SK-N-MC (cell line): ENCODE measurements around the gene PRIM2.

Experiments used
- EZH2 ChIP-seq: fragments of 200-600 bp; sonication (generic); IDR thresholded peaks from one replicate; pipeline ENCODE4 v1.6.1; 2017; ENCODE audit warnings: antibody characterized with exemption
- FOXP2 ChIP-seq: optimal IDR thresholded peaks from 2 replicates; pipeline ENCODE3; 2011; ENCODE audit warnings: mild to moderate bottlenecking, moderate library complexity; ENCODE audit not compliant: insufficient read depth; ENCODE audit errors: extremely low read length, control extremely low read depth
- POLR2AphosphoS5 ChIP-seq: IDR thresholded peaks from 2 replicates; pipeline ENCODE4 v1.6.1; 2012; ENCODE audit warnings: mild to moderate bottlenecking, low read depth, low read length, borderline replicate concordance

- TF ChIP-seq EZH2 = no peak
- TF ChIP-seq POLR2AphosphoS5 = no peak
- no peak for TF ChIP-seq FOXP2
Measured at GRCh38 chr6:57310817-57311157, 6.6 kb upstream of the PRIM2 start.
